Activated CD4-positive, alpha-beta T cell treated with anti-CD3 and anti-CD28 coated beads for 4 hours (primary cell): ENCODE data around the gene SMG7.

Experiments
- DNase-seq, 2 donors: peaks; one replicate each; pipeline ENCODE4 v3.0.0-alpha.2; 2020

The SMG7 gene

DNA sequence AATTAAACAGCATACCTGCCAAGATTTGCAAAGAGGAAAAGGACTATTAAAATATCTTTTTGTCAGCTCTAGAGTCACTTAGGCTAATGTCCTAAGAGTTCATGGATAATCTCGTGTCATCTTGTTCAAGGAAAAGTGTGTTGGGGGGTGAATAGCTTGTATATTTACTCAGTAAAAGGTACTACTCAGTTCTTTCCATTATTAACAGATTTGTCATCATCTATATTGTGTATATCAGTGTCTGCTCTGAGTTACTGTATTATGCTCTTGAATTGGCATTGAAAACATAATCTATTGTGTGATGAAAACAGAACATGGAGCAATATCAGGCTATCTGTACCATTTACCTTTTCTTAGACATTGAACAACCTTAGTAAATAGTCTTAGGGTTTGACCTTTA is 41.9 kb downstream of the SMG7 start:
- DNase-seq = no peak

DNA sequence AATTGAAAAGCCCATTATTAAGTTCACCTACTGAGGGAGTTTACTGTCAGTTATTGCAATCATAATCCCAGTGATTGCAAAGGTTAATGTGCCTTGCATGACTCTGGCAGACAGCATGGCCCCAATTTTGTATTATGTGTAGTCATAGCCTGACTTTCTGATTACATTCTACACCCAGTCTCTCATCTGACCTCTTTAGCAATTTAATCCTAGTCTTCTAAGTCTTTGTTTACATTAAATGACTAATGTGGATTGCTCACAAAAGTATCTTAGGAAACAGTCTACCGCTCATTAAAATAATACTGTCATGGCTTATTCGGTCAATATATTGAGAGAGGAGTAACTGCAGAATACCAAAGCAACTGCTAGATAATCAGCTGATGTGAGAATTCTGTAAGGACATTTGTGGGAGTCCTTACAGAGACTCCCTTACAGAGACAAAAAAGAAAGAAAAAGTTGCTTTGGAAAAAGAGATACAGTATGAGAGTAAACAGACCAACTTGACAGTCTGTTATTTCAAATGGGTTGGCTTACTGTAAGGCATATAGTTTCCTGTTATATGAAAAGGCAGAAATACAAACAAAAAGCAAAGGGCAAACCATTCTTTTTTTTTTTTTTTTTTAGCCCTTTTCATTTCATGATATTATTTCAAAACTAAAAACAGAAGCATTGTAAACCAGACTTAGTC is 42.8 kb downstream of the SMG7 start:
- DNase-seq = no peak

DNA sequence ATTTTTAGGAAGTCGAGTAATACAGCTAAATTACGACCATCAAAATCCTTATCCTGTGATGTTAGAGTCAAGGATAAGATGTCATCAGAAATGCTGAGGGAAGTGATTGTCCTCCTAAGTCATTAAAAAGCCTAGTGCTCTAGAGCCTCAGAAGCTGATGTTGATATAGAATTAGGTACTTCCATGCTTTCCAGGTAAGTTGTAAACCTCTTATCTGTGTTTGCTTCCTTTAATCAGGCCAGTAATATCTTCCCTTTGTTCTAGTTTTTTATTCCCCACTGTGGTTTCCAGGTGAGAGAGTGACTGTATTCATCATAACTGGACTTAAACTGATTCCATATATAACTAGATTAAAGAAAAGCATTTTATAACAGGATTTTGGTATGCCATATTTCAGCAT is 44.4 kb downstream of the SMG7 start:
- no peak for DNase-seq

DNA sequence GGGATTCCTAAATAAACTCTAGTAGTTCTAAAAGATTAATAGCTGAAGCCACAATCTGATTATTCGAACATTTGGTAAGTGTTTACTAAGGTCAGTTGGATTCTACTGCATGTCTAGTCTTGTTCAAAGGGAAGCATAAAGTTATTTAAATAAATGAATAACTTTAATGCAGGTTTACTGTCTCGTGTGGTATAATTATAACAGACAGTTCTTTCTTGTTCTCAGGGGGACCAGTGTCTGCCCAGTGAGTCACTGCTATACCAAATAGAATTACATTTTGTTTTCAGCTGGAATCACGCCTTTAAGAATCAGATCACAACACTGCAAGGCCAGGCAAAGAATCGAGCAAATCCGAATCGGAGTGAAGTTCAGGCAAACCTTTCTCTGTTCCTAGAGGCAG is 45.1 kb downstream of the SMG7 start:
- DNase-seq = no peak

DNA sequence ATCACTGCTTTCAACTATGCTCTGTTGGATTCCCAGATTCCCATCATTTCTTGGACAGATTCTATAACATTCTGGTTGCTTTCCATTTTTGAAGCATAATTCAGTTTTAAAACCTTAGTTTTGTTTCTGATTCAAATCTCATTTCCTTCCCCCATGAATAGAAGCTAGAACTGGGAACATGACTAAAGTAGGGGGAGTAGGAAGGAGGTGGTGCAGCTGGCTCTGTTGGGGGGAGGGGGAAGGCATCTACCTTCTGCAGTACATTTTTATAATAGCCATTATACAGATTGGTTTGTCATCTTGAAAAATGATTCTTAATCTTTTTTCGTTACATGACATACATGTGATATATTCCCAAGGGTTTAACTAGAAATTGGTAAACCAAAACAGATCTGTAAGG is 48.1 kb downstream of the SMG7 start:
- no peak for DNase-seq

DNA sequence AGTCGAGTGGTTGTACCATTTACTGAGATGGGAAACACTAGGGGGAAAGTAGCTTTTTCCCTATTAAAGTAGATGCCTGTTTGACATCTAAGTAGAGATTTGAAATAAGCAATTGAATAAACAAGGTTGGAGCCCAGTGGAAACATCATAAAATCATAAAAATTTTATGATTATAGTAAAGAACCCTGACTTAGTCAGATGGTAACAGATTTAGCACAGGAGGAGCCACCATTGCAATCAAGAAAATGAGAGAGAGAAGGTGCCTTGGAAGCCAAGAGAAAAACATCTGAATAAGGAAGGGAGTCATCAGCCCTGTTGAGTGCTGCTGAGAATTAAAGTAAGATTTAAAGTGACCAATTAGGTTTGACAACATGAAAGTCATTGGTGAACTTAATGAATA is 49.8 kb downstream of the SMG7 start:
- no peak for DNase-seq

DNA sequence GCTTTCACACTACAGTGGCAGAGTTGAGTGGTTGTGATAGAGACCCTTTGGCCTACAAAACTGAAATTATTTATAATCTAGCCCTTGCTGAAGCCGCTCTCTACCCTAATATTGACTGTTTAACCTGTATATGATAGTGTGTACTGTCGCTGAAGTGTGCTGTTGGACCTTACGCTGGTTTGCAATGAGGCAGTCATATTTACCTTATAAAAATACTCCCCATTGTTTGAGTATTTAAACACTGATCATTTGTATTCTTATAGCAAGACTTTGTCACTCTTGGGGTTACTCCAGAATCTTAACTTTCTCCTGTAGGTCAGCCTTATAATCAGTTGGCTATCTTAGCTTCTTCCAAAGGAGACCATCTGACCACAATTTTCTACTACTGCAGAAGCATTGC is 56.3 kb downstream of the SMG7 start:
- no peak for DNase-seq

DNA sequence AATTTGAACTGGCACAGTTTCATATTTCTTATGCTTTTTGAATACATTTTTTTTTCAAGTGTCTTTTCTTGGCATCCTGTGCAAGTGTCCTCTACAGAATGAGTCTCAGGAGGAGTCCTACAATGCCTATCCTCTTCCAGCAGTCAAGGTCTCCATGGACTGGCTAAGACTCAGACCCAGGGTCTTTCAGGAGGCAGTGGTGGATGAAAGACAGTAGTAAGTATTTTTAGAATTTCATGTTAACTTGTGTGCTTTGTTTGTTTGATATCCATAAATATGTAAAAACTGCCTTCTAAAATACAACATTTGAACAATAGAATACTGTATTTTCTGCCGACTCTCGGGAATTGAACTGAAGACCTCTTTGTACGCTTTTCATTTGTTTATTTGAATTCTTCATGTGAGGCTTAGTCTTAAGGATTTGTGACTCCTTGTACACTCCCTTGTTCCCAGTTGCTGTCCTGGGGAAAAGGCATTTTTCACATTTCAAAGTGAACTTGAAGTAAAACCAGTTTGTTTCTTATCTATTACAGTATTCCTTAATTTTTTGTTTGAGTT is 61.4 kb downstream of the SMG7 start:
- DNase-seq = no peak

DNA sequence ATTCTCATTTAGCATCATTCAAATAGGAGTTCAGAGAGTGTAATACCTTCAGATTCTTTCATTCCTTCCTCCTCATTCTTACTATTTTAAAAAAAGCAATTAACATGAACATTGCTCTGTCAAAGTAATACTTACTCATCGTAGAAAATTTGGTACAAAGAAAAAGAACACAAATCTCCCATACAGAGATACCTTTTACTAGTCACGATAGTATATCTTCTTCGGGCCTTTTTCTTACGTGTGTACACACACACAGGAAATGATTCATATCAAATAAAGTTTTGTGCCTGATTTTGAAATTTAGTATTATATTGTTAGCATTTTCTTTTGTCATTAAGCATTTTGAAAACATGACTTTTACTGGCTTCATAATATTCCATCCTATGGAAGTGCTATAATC is 65.1 kb downstream of the SMG7 start:
- DNase-seq = no peak

DNA sequence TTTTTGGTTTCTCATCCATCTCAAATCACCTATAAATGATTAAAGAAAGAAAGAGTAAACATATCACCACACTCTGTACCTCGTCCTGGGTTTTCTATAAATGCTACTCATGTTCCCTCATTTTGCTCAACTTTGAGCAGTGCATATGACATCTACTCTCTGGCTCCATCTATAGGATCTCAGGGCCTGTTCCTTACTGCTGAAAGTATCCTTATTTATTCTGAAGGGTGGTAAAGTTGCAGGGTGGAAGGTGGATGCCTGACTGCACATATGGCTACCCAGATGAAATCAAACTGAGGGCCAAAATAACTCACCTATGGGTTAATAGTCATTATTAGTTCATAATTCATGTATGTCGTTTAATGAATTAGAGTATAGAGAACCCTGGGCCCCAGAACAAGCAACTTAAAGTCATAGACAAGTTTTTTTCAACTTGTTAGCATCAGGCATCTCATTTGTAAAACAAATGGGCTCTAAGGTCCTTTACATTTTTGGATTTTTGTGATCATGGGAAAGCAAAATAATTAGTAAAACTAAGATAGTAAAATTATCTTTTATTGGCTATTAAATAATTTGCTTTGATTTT is 71.4 kb downstream of the SMG7 start:
- DNase-seq = peak in 1 of 2 donors; percentile 13

DNA sequence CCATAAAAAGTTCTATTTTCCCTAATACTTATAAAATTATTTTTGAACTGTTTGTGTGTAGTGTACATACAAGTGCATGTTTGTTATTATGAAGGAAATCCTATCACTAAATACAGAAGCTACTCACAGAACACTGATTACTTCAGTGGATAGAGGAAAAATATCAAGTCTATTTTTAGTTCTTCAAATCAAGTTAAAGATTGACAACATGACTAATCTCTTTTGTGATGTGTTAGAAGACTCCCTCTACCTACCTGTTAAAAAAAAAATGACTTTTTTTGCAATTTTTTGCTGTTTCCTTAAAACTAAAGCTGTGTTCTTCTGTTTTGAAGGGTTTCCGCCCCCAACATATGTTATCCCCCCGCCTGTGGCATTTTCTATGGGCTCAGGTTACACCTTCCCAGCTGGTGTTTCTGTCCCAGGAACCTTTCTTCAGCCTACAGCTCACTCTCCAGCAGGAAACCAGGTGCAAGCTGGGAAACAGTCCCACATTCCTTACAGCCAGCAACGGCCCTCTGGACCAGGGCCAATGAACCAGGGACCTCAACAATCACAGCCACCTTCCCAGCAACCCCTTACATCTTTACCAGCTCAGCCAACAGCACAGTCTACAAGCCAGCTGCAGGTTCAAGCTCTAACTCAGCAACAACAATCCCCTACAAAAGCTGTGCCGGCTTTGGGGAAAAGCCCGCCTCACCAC is 72.4 kb downstream of the SMG7 start:
- DNase-seq = no peak

DNA sequence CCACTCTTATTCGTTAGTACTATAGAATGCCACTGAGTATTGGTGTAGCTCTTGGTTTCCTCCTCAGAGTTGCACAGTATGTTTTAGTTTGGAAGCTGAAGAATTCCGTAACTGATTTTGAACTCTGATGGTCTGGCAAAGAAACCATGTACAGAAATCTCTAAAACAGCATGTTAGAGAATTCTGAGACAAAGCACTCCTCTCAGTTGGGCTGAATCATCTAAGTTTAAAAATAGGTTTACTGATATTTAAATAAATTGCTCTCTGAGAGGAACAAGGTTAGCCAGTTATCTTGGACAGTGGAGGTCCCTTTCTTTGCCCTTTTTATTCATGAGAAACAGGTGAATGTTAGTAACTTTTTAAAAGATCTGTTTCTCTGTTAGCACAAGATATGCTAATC is 74.1 kb downstream of the SMG7 start:
- no peak for DNase-seq

DNA sequence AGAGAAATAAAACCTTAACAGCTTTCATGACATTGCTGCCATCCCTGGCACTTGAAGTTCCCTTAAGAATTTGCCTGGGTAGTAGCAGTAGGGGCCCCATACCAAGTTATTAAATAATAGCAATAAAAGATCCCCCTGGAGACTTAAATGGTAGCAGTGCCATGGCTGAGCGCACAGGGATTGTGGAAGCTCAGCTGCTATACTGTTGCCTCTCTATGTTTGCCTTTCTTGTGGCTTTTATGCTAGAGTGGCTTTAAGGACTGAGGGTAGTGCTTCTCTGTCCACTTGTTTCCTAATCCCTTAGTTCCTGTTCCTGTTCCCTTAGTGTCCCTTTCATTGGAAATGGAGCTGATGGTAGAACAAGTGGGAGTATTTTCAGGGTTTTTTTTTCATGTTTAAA is 75.8 kb downstream of the SMG7 start:
- no peak for DNase-seq

DNA sequence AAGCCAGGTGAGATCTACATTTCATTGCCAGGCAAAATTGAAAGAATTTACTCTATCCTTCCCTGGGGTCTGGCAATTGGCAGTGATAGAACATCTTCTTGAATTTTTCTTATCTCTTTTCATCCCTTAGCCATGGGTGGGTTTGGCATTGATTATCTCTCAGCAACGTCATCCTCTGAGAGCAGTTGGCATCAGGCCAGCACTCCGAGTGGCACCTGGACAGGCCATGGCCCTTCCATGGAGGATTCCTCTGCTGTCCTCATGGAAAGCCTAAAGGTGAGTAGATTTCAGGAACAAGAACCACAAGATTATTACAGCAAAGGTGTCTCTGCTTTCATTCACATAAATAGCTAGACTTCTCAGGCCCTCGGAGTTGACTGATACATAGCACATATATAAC is 78.6 kb downstream of the SMG7 start:
- no peak for DNase-seq

DNA sequence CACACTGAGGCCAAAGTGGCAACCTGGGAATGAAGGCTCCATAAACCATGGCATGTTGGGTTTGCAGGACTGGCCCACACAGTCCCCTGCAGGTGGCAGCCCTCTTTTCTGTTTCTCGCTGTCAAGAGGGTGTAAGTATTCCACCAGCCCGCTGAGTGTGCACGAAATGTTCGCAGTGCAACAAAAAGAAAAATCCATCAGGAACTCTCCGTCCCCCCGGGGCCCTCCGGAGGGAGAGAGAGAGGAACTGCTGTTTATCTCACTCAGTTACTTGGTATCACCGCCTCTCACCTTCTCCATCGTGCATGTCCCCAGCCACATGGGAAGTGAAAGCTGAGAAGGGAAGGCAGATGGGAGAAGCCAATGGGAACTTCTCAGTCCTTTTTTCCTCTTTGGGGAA is 79.6 kb downstream of the SMG7 start:
- DNase-seq = no peak

DNA sequence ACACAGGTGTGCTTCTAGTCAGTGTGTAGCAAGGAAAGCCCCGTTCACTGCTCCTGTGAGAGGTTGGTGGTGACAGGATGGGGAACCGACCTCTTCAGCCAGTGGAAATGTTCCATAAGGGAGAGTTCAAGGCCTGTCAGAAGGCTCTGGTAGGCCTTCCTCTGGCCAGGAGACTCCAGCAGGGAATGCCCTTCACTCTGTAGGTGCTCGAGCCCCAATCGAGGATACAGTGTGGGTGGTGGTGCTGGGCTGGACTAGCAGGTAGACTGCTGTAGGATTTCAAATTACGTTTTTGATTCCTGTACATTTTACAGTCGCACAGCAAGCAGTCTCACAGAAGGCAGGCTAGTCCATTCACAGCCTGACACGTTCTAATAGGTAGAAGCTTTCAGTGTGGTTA is 80.1 kb downstream of the SMG7 start:
- DNase-seq = no peak

DNA sequence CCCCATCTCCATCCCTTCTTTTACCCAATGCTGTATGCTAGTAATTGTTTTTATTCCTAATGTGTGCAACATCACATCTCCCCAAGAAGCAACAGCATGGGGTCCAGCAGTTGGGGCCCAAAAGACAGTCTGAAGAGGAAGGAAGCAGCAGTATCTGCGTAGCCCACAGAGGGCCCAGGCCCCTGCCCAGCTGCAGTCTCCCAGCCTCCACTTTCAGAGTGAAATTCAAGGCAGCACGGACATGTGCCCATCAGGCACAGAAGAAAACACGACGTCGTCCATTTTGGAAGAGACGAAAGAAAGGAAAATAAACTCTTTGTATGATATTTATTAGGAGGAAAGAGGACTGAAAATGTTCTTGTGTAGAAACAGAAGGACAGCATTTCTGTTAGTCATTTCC is 80.6 kb downstream of the SMG7 start:
- no peak for DNase-seq

DNA sequence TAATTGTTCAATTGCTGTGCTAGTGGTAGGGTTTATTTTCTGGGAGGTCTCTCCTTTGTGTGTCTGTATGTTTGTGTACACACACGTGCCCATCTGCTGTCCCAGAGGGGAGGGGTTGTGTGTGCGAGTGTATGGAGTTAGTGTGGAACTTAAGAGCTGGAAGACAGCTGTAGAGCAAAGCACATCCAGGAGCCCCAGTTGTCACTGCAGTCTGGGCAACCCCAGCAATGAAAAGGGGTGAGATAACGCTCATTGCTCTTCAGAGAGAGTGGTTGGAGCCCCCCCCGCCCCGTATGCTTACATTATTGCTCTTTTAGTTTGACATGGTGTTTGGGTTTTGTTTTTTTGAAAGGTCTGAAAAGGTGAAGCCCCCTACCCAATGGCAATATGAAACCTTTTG is 81.0 kb downstream of the SMG7 start:
- DNase-seq = no peak

DNA sequence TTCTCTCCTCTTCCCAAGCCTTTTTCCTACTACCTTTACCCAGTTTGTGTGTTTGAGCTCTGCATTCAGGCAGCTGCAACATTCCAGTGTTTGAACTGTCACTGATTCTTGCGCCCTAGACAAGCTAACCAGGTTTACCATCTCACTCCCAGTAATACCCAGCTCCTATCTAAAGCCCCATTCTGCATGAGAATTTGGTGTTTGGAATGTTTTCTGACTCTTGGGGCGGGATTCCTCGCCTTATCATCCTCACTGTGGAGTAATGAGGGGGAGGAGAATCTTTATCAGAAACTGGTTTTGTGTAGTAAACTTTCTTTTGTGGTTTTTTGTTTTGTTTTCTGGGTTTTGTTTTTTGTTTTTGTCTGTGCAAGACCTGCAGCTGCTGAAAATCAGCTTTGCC is 81.5 kb downstream of the SMG7 start:
- no peak for DNase-seq

DNA sequence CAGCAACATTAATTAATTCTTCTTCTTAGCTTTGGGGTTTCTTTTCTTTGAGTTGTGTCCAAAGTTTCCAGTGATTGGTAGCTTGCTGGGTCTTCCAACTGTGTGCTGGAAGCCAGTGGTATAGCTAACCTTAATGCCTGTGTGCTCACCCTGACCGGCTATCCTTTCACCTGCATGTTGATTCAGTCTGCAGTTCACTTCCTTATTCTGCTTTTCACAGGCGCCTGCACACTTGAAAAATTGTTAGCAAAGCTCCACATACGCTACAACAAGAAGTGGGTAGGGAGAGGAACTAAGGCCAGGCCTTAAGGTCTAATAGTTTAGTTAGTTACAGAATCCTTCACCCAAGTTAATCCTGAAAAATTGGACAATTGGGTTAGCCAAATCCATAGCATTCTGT is 82.3 kb downstream of the SMG7 start:
- DNase-seq = no peak

DNA sequence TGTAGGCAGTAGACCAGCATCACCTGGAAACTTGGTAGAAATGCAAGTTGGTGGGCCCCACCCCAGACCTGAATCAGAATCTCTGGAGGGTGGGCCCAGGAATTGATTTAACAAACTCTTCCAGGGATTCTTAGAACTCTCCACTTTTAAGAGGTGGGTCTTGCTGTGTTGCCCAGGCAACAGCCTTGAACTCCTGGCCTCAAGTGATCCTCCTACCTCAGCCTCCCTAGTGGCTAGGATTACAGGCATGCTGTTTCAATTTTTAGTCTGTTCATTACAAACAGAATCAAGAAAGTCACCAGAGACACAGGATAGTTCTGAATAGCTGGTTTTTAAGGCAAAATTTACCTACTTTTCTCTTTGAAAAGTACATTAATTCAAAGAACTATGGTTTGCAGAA is 86.8 kb downstream of the SMG7 start:
- DNase-seq = no peak

DNA sequence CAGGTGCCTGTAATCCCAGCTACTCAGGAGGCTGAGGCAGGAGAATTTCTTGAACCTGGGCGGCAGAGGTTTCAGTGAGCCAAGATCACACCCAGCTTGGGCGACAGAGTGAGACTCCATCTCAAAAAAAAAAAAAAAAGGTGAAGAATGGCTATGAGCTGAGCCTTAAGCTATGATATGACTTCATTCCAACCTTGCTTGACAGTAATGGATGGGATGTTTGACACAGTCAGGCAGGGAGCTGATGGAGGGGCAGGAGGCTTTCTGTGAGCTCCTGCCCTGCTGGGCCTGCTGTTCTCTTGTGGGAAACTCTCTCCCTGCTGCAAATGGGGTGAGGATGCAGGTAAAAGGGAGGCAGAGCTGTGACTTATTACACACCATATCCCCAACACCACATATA is 90.4 kb downstream of the SMG7 start:
- no peak for DNase-seq

DNA sequence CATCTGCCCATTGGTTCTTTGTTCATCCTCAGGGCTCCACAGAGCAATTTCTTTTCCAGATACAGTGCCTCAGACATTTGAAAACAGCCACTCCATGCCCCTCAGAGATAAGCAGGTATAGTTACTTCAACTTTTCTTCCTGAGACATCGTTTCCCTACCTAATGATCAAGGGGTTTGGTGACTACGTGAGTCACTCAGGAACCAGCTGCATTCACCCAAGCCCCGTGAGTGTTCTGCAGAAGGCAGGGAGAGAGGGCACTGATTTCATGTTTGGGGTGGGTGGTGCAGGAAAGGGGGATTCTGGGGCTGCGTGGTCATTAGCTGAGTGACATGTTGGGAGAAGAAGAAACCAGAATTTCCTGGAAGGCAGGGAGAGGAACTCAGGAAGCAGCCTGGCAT is 93.0 kb downstream of the SMG7 start:
- DNase-seq = no peak

DNA sequence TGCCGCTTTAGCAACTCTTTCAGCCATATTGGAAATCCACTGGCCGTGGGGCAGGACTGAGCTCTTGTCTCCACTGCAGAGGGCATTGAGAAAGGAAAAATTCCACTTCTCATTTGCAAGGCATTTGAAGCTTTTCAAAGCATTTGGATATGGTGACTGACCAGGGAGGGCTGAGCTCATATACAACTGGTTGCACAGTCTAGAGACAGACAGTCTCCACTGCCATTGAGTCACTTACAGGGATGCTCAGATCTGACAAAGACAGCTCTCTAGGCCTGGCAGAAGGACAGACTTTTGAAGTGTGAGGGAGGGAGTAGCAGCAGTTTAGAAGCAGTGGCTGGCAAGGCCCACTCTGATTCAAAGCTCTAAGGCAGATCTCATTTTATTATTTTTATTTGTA is 93.7 kb downstream of the SMG7 start:
- no peak for DNase-seq
